ENCODE results near the gene NDUFS2. TPM values are rescaled to one million over a fixed set of nuclear protein-coding genes. Genes with fewer than 3 reads are reported as not detected.

NDUFS2 gene
- total and polyA plus RNA-seq, 2 experiments from 2014 or later: 104 to 135 TPM

- H3K9me3 ChIP-seq (ENCODE audit: low read depth): no peaks in the 10 kb centered on the region
- no peaks in the 10 kb centered on the region for H3K9me2 ChIP-seq (ENCODE audit: insufficient read depth)
- H3K4me1 ChIP-seq (ENCODE audit: insufficient read depth): peaks cover 22% of the 10 kb centered on the region
- 22 to 23% methylated on average over 16 to 17 of the region's 17 CpGs for WGBS, 2 experiments (ENCODE audit: low coverage in 1 of 2, low lambda C conversion rate in 2 of 2, missing lambda C conversion rate in 2 of 2)
- H3K4me3 ChIP-seq: peak overlapping the region; percentile 98
- no peaks in the 10 kb centered on the region for H3K27me3 ChIP-seq (replicated peaks; ENCODE audit: insufficient read depth)
- H3F3A ChIP-seq (ENCODE audit: insufficient read depth): peaks cover 29% of the 10 kb centered on the region
- peak overlapping the region; percentile 90 for H3K4me2 ChIP-seq (ENCODE audit: unreplicated experiment)
- H3K9ac ChIP-seq: peak overlapping the region; percentile 97
- in situ Hi-C loops (cut with MboI): no loop called here
- H3K79me2 ChIP-seq (ENCODE audit: insufficient read depth): peaks cover 19% of the 10 kb centered on the region
- H4K20me1 ChIP-seq (ENCODE audit: insufficient read depth): no peaks in the 10 kb centered on the region
- peaks cover 10% of the 10 kb centered on the region for H3K36me3 ChIP-seq (ENCODE audit: low read depth)
- 0 out of 2 replicates have a peak overlapping the region, but pooled peaks have one; percentile 39 for H3K27ac ChIP-seq
- peak; percentile 29 for DNase-seq
- TF ChIP-seq EZH2phosphoT487 (IDR thresholded peaks at IDR 0.05; ENCODE audit: insufficient read depth, low read depth) (no peak), EZH2 (IDR thresholded peaks at IDR 0.05; ENCODE audit: insufficient read depth, poor library complexity, severe bottlenecking) (no peak)
- H2AFZ ChIP-seq: peak overlapping the region; percentile 74
Measured at GRCh38 chr1:161176468-161177111, 25.6 kb upstream of the NDUFS2 start.

- Histone ChIP-seq H4K20me1 (ENCODE audit: insufficient read depth) (no peaks in the 10 kb centered on the region), H3K9me2 (ENCODE audit: insufficient read depth) (no peaks in the 10 kb centered on the region), H2AFZ (peak within 1 kb of the TSS; percentile 74), H3K4me3 (peak within 1 kb of the TSS; percentile 98), H3K27ac (peak within 1 kb of the TSS; percentile 39), H3K9me3 (ENCODE audit: low read depth) (no peaks in the 10 kb centered on the region), H3F3A (ENCODE audit: insufficient read depth) (peaks cover 25% of the 10 kb centered on the region), H3K4me1 (ENCODE audit: insufficient read depth) (peaks cover 22% of the 10 kb centered on the region), H3K9ac (peak within 1 kb of the TSS; percentile 97), H3K27me3 (replicated peaks; ENCODE audit: insufficient read depth) (no peaks in the 10 kb centered on the region), H3K36me3 (ENCODE audit: low read depth) (peaks cover 4% of the 10 kb centered on the region; the same call in 1 of the 2 replicates), H3K4me2 (ENCODE audit: unreplicated experiment) (peak within 1 kb of the TSS; percentile 90), H3K79me2 (ENCODE audit: insufficient read depth) (peaks cover 17% of the 10 kb centered on the region)
- TF ChIP-seq EZH2phosphoT487 (IDR thresholded peaks at IDR 0.05; ENCODE audit: insufficient read depth, low read depth) (no peak), EZH2 (IDR thresholded peaks at IDR 0.05; ENCODE audit: insufficient read depth, poor library complexity, severe bottlenecking) (no peak)
- 5 to 7% methylated on average over 31 to 50 of the region's 50 CpGs for WGBS, 2 experiments (ENCODE audit: low coverage in 1 of 2, low lambda C conversion rate in 2 of 2, missing lambda C conversion rate in 2 of 2)
- DNase-seq: peak; percentile 90
- in situ Hi-C loops (cut with MboI): no loop called here
Measured at GRCh38 chr1:161177112-161177935, 24.8 kb upstream of the NDUFS2 start, which contains the start of gene B4GALT3. Gene B4GALT3, minus strand, starts transcription at chr1:161177507. Its CDS starts 1,447 bp downstream, at chr1:161176060.

- peaks cover 22% of the 10 kb centered on the region for H3K4me1 ChIP-seq (ENCODE audit: insufficient read depth)
- peak overlapping the region; percentile 74 for H2AFZ ChIP-seq
- TF ChIP-seq EZH2 (IDR thresholded peaks at IDR 0.05; ENCODE audit: insufficient read depth, poor library complexity, severe bottlenecking): no peak
- TF ChIP-seq EZH2phosphoT487 (IDR thresholded peaks at IDR 0.05; ENCODE audit: insufficient read depth, low read depth): no peak
- H3K9me3 ChIP-seq (ENCODE audit: low read depth): no peaks in the 10 kb centered on the region
- no peak for DNase-seq
- H3K4me3 ChIP-seq: peak overlapping the region; percentile 98
- 46 to 54% methylated on average over 9 of the region's 9 CpGs for WGBS, 2 experiments (ENCODE audit: low coverage in 1 of 2, low lambda C conversion rate in 2 of 2, missing lambda C conversion rate in 2 of 2)
- H3K36me3 ChIP-seq (ENCODE audit: low read depth): no peaks in the 10 kb centered on the region
- no peaks in the 10 kb centered on the region for H3K9me2 ChIP-seq (ENCODE audit: insufficient read depth)
- peak overlapping the region; percentile 90 for H3K4me2 ChIP-seq (ENCODE audit: unreplicated experiment)
- peak overlapping the region; percentile 39 for H3K27ac ChIP-seq
- peaks cover 17% of the 10 kb centered on the region for H3K79me2 ChIP-seq (ENCODE audit: insufficient read depth)
- H4K20me1 ChIP-seq (ENCODE audit: insufficient read depth): no peaks in the 10 kb centered on the region
- in situ Hi-C loops (cut with MboI): no loop called here
- peak overlapping the region; percentile 97 for H3K9ac ChIP-seq
- H3K27me3 ChIP-seq (replicated peaks; ENCODE audit: insufficient read depth): no peaks in the 10 kb centered on the region
- H3F3A ChIP-seq (ENCODE audit: insufficient read depth): peaks cover 26% of the 10 kb centered on the region
Measured at GRCh38 chr1:161177936-161178244, 24.3 kb upstream of the NDUFS2 start.

- H3K9me2 ChIP-seq (ENCODE audit: insufficient read depth): no peaks in the 10 kb centered on the region
- H3K4me1 ChIP-seq (ENCODE audit: insufficient read depth): peaks cover 15% of the 10 kb centered on the region
- H3K27ac ChIP-seq: no peak overlapping the region
- no peaks in the 10 kb centered on the region for H4K20me1 ChIP-seq (ENCODE audit: insufficient read depth)
- no peak for DNase-seq
- peaks cover 21% of the 10 kb centered on the region; the same call in 1 of the 2 replicates for H3F3A ChIP-seq (ENCODE audit: insufficient read depth)
- peaks cover 17% of the 10 kb centered on the region for H3K79me2 ChIP-seq (ENCODE audit: insufficient read depth)
- no peak for TF ChIP-seq EZH2 (IDR thresholded peaks at IDR 0.05; ENCODE audit: insufficient read depth, poor library complexity, severe bottlenecking)
- TF ChIP-seq EZH2phosphoT487 (IDR thresholded peaks at IDR 0.05; ENCODE audit: insufficient read depth, low read depth): no peak
- no peaks in the 10 kb centered on the region for H3K9me3 ChIP-seq (ENCODE audit: low read depth)
- H3K27me3 ChIP-seq (replicated peaks; ENCODE audit: insufficient read depth): no peaks in the 10 kb centered on the region
- no peak overlapping the region for H2AFZ ChIP-seq
- no peak overlapping the region for H3K4me3 ChIP-seq
- WGBS, 2 experiments (ENCODE audit: low coverage in 1 of 2, low lambda C conversion rate in 2 of 2, missing lambda C conversion rate in 2 of 2): 85 to 94% methylated on average over 3 of the region's 3 CpGs
- no peaks in the 10 kb centered on the region for H3K36me3 ChIP-seq (ENCODE audit: low read depth)
- H3K9ac ChIP-seq: no peak overlapping the region
- in situ Hi-C loops (cut with MboI): no loop called here
- no peak overlapping the region for H3K4me2 ChIP-seq (ENCODE audit: unreplicated experiment)
Measured at GRCh38 chr1:161179698-161180097, 22.5 kb upstream of the NDUFS2 start.
